NCI-H146 treated with DMSO at 0.1 percent for 48 hours (cell line): ENCODE measurements around the gene DAPK1.
"Not testable (repeated sequence)": the region's sequence is repeated elsewhere in the genome, so short reads cannot be mapped to it uniquely, and the experiment has no call there.

Source experiments
- DNase-seq: peaks from one replicate; lab custom pipeline; 2025; ENCODE audit not compliant: unreplicated experiment; lab: John Stamatoyannopoulos, UW

Gene DAPK1

DNA sequence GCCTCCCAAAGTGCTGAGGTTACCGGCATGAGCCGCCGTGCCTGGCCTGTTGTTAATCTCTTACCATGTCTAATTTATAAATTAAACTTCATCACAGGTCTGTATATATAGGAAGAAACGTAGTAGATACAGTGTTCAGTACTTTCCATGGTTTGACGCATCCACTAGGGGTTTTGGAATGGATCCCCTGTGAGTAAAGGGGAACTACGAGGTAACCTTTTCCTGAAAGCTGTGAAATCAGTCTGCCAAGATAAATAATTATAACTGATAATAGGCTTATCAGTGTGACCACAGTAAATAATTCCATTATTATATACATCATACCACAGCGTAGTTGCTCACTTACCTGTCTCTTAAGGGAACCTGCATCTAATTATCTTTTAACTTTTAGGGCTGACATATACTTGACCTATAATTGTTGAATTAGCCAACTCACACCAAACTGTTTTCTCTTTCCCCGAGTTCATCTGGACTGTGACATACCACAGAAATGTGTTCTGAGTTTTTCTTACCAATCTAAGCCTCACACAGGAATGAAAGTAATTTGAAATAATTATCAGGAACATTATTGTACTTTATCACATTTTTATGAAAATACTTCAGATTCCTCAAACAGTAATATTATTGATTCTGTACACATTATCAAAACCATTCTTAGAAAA, 42.9 kb downstream of the DAPK1 start:
- DNase-seq = no peak

DNA sequence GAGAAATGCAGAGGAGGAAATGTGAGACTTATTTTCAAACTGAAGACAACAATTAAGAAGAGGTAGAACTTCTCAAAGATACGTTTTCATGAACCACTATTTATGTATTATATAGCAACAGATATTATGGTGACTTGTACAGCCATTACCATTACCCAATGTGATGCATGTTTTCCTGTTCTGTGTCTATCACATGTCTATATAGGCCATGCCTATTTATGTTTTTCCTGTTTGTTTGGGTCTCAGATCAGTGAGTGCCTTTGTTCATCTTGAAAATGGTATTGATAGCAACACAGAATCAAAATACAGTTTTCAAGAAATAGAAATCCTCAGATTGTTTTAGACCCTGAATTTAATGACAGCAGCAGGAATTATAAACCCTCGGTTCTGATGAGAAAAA, 44.0 kb downstream of the DAPK1 start:
- DNase-seq = no peak

DNA sequence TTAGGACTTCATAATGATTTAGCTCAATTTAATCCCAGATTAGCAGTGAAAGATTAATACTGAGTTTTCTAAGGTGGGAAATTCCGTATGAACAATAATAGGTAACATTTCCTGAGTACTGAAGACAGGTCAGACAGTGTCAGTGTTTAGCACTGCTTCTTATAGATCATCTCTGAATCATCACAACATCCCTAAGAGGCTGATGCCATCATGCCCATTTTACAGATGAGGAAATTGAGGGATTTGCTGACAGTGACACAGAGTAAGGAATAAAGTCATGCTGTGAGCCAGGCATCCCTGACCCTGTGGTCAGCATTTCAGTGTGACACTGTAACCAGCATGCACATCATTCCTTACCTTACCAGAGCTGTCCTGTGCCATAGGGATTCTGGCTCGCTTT, 44.5 kb downstream of the DAPK1 start:
- no peak for DNase-seq

- no peak for DNase-seq
Observed at GRCh38 chr9:87543251-87543650, 45.6 kb downstream of the DAPK1 start.

DNA sequence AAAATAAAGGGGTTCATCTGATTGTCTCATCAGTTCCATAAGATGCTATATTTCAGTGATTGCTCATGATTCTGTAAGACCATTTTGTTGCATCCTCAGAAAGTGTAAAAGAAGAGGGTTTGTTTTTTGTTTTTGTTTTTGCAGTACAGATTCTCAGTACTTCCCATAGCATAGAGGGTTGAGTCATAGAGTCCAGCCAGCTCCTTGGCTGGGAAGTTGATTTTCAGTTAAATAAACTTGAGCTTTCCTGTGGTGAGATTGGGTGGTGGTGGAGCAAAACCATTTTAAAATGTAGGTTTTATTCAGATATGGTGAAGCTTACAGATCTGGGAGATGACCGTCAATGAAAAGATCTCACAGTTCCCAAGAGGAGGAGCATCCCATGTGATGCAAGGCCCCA, 48.2 kb downstream of the DAPK1 start:
- DNase-seq = no peak

GRCh38 chr9:87546704-87547103, 49.0 kb downstream of the DAPK1 start:
- DNase-seq = no peak

DNA sequence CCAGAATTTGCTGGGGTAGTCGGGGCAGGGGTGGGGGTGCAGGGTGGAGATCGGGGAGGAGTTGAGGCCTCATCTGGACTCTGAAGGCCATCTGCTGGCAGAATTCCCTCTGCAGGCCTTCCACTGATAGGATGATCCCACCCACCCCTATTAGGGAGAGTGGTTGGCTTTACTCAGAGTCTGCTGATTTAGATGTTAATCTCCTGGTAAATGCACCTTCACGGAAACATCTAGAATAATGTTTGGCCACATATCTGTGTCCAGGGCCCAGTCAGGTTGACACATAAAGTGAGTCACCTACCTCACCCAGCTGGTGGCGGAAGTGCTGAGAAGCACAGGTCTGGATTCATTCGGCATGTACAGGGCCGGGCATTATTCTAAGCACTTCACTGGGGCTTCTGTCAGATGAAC, 50.0 kb downstream of the DAPK1 start:
- DNase-seq = no peak

DNA sequence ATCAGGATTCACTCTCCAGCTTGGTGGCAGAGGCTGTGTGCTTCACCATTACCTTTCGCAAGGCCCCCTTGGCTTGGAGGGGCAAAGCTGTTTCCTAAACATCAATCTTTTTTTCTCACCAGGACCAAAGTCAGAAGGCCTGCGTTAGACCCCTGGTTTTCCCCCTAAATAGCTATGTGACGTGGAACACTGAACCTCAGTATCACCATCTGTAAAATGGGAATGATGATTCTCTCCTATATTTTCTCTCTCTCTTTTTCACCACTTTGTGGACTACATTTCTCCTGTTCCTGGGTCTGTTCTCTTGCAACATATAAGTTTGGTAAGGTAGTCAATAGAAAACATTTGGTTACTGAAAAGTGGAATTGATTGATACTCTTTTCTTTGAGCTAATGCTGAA, 50.5 kb downstream of the DAPK1 start:
- no peak for DNase-seq

GRCh38 chr9:87549088-87549487, 51.4 kb downstream of the DAPK1 start:
- not testable (repeated sequence) for DNase-seq

DNA sequence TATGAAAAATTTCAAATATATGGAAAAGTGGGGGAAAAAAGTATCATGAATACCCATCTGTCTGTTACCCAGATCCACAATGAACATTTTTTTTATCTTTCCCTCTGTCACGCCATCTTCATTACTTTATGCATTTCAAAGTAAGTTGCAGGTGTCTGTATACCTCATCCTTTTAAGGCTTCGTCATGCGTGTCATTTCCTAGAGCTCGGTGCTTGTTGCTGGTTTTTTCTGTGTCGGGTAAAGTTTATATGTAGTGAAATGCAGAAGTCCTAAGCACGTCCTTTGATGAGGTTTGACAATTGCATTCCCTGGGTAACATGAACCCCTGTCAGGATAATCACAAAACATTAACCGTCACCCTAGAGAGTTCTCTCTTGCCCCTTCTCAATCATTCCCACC, 52.1 kb downstream of the DAPK1 start:
- no peak for DNase-seq

DNA sequence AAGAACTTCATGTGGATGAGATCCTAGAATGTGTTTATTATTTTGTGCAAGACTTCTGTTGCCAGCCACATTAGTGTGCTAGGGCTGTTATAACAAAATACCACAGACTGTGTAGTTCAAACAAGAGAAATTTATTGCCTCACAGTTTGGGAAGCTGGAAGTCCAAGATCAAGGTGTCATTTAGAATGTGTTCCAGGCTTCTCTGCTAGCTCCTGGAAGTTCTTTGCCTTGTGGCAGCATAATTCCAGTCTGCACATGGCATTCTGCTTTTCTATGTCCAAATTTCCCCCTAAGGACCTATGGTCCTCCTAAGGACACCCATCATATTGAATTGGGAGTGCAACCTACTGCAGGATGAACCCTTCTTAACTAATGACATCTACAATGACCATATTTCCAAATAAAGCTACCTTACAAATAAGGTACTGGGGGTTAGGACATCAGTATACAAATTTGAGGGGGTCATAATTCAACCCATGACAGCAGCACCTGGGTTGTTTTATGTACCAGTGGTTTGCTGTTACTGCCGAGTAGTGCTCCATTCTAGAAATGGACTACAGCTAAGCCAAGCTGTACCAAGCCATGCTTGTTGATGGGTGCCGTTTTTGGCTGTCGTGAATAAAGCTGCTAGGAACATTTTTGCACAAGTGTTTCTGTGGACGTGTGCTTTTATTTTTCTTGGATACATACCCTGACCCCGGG, 52.7 kb downstream of the DAPK1 start:
- DNase-seq = no peak

GRCh38 chr9:87551772-87552217, 54.1 kb downstream of the DAPK1 start:
- no peak for DNase-seq

DNA sequence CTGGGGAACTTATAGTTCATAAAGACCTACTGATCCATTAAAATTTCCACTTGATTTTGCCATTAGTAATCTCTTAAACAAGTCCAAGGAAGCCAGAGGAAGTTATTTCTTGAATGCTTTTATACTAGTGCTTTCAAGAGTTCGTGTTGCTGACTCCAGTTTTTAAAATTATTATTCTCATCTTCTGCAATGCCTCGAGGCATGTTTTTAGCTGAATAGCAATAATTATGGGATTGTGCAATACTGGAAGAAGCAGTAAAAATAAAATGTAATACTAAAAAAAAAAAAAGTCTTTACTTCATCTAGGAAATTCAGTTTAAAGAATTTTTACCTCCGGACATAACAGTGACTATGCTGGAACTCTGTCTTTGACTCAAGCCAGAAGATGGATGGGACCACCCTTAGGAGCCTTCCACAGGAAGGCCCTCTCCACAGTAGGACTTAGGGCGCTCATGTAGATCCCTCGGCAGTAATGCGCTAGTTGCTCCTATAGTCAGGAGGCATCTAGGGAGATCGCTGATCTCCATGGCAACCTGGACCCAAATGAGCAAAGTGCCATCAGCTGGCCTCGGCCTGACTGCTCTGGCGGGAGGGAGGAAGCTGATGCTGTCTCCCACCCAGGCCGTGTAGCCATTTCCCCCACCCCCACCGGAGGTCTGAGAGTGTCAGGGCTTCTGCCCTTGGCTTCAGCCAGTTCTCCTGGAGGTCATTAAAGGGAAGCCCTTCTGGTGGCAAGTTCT, 56.7 kb downstream of the DAPK1 start:
- no peak for DNase-seq

DNA sequence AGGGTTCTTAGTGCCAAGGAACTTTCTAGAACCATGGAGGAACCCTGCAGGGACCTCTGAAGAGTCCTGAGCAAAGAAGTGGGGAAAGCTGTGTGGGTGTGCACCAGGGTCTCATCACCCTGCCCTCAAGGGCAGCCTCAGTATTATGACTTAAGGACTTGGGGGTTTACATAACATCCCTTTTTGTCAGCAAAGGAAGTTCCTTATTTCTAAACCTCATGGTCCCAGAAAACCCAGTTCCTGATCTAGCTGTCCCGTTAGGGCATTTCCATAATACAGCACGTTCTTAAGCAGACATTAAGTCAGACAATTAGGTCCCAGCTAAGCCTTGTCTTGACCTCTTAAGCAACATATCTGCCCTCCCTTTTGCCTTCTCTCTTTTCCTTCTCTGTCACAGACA, 57.3 kb downstream of the DAPK1 start:
- no peak for DNase-seq

- no peak for DNase-seq
Observed at GRCh38 chr9:87556039-87556438, 58.4 kb downstream of the DAPK1 start.

DNA sequence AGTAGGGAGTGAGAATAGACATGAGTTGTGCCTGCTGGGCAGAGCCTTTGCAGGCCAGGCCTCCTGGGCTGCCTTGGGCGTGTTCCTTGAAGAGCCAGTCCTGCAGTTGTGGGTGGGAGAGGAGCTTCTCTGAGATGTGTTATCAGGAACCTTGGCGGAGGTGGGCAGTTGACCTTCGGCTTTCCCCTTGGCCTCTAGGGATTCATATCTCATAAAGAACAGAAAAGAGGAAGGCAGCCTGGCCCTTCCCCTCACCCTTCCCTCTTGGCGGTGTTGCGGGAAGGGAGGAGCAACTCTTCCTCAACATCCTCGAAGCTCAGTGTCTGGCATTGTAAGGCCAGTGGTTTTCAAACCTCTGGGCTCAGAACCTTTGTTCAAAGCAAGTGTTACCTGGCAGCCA, 59.2 kb downstream of the DAPK1 start:
- no peak for DNase-seq

DNA sequence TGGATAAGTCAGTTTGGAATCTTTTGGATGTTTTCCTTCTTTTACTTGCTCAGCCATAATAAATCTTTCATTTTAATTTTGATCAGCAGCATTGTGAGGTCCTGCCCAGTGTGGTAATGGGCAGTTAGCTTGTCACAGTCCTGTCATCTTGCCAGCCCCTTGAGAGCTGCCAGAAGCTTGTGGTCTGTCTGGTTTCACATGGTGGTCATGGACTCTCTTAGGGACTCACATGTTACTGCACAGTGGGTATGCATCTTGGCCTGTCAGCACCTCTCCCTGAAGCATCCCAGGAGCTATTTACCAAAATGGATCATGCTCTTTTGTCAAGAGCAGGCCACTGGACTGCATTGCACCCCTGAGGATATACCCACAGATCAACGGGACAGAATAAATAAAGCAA, 60.3 kb downstream of the DAPK1 start:
- no peak for DNase-seq

DNA sequence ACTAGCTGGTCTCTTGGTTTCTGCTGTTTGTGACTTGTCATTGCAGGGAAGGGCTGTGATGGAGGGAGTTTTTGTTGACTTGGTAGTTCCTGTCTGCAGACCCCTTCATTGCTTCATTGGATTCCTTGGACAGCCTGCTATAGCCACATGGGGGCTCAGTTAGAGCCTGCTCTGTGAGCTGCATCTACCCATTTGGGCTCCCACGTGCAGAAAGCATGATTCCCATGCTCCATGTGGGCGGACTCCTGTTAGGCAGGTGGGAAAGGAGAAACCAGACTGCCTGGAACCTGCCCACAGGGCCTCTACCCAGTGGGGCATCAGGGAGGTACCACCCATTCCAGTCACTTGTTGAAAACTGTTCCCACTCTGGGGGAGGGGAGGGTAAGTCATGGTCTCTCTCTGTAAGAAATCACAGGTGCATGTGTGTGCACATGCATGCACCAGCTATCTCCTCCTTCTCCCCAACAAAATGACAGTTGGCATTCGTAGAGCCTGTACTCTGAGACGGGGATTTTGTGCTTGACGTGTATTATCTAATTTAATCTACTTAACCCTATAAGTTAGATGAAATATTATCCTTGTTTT, 61.0 kb downstream of the DAPK1 start:
- no peak for DNase-seq

DNA sequence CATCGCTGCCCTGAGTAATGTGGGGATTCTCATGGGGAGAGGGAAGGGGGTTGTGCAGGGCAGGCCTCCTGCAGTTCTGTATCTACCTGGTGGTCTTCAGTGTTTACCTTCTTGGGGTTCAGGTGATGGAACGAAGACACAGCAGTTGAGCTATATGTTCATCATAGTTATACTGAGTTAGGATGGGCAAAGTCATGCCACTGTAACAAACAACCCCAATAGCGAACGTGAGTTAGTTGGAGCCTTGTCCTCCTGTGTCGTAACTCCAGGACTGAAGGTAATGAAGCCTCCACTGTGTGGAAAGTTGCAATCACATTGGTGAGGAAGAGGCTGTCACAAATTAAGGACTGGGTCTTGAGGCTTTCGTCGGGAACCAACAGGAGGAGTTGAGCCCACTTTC, 64.4 kb downstream of the DAPK1 start:
- no peak for DNase-seq

GRCh38 chr9:87562530-87563170, 65.0 kb downstream of the DAPK1 start:
- DNase-seq = no peak

GRCh38 chr9:87564111-87564510, 66.4 kb downstream of the DAPK1 start:
- DNase-seq = no peak
